WTC11 (cell line): ENCODE data around the gene URB1.

ENCODE experiments used
- ETV6 ChIP-seq: sonication (generic); formaldehyde crosslinking; IDR thresholded peaks from 2 replicates; pipeline ENCODE4 v1.8.1; 2022; ENCODE audit warnings: mild to moderate bottlenecking, missing genetic modification reagents
- GABPB1 ChIP-seq: sonication (generic); formaldehyde crosslinking; IDR thresholded peaks from 2 replicates; pipeline ENCODE4 v1.8.1; 2023; ENCODE audit warnings: mild to moderate bottlenecking, missing genetic modification reagents
- JUN ChIP-seq: sonication (generic); formaldehyde crosslinking; IDR thresholded peaks from 2 replicates; pipeline ENCODE4 v1.8.0; 2023; ENCODE audit warnings: mild to moderate bottlenecking, missing genetic modification reagents
- NR3C1 ChIP-seq: sonication (generic); formaldehyde crosslinking; conservative IDR thresholded peaks from 2 replicates; pipeline ENCODE4 v1.8.1; 2023; ENCODE audit warnings: low read depth, mild to moderate bottlenecking, missing genetic modification reagents
- SP1 ChIP-seq: sonication (generic); formaldehyde crosslinking; conservative IDR thresholded peaks from 2 replicates; pipeline ENCODE4 v1.8.1; 2022; ENCODE audit warnings: missing genetic modification reagents
- TCF7 ChIP-seq: sonication (generic); formaldehyde crosslinking; IDR thresholded peaks from 2 replicates; pipeline ENCODE4 v1.8.0; 2022; ENCODE audit warnings: mild to moderate bottlenecking, low read depth, missing genetic modification reagents, moderate library complexity
- TEAD1 ChIP-seq: sonication (generic); formaldehyde crosslinking; IDR thresholded peaks from 2 replicates; pipeline ENCODE4 v1.8.0; 2022; ENCODE audit warnings: mild to moderate bottlenecking, missing genetic modification reagents
- ZNF416 ChIP-seq: fragments of 250-450 bp; sonication (Bioruptor Pico); IDR thresholded peaks from 2 replicates; pipeline ENCODE4 v1.9.0; 2021; ENCODE audit warnings: mild to moderate bottlenecking, inconsistent platforms
- TF ChIP-seq, protein P1 (sequence below): fragments of 200-600 bp; IDR thresholded peaks from 2 replicates; pipeline ENCODE4 v1.8.0; 2022; ENCODE audit warnings: antibody characterized with exemption
- TF ChIP-seq, protein P2 (sequence below): sonication (generic); formaldehyde crosslinking; IDR thresholded peaks from 2 replicates; pipeline ENCODE4 v1.8.1; 2022; ENCODE audit warnings: mild to moderate bottlenecking, missing genetic modification reagents, moderate library complexity, borderline replicate concordance
- TF ChIP-seq, protein P3 (sequence below): sonication (generic); formaldehyde crosslinking; IDR thresholded peaks from 2 replicates; pipeline ENCODE4 v1.8.1; 2023; ENCODE audit warnings: mild to moderate bottlenecking, missing genetic modification reagents
- TF ChIP-seq, protein P4 (sequence below): sonication (generic); formaldehyde crosslinking; IDR thresholded peaks from 2 replicates; pipeline ENCODE4 v1.8.1; 2023; ENCODE audit warnings: mild to moderate bottlenecking, missing genetic modification reagents, moderate library complexity

DNA sequence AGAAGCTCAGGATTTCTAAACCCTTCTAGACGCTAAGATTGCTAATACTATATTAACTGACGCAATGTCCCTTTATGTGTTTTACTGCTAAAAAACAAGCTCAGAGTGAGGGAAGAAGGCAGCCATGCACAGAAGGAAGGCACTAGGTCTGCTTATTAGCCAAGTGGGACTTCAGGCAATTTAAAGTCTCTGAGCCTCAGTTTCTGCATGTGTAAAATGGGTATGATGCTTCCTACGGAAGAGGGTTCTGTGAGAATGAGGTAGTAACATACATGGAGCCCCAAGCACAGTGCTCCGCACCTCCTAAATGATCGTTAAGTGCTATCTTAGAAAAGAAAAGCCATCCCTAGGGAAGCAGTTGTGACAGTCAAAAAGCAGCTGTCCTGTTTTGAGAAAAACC, 130.9 kb downstream of the URB1 start:
- TF ChIP-seq, protein P1, sequence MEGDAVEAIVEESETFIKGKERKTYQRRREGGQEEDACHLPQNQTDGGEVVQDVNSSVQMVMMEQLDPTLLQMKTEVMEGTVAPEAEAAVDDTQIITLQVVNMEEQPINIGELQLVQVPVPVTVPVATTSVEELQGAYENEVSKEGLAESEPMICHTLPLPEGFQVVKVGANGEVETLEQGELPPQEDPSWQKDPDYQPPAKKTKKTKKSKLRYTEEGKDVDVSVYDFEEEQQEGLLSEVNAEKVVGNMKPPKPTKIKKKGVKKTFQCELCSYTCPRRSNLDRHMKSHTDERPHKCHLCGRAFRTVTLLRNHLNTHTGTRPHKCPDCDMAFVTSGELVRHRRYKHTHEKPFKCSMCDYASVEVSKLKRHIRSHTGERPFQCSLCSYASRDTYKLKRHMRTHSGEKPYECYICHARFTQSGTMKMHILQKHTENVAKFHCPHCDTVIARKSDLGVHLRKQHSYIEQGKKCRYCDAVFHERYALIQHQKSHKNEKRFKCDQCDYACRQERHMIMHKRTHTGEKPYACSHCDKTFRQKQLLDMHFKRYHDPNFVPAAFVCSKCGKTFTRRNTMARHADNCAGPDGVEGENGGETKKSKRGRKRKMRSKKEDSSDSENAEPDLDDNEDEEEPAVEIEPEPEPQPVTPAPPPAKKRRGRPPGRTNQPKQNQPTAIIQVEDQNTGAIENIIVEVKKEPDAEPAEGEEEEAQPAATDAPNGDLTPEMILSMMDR = no peak
- no peak for TF ChIP-seq ETV6 (CRISPR knock-in tag)
- TF ChIP-seq, protein P2, sequence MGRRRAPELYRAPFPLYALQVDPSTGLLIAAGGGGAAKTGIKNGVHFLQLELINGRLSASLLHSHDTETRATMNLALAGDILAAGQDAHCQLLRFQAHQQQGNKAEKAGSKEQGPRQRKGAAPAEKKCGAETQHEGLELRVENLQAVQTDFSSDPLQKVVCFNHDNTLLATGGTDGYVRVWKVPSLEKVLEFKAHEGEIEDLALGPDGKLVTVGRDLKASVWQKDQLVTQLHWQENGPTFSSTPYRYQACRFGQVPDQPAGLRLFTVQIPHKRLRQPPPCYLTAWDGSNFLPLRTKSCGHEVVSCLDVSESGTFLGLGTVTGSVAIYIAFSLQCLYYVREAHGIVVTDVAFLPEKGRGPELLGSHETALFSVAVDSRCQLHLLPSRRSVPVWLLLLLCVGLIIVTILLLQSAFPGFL (CRISPR knock-in tag) = no peak
- TF ChIP-seq GABPB1 = no peak
- no peak for TF ChIP-seq SP1
- no peak for TF ChIP-seq TEAD1 (CRISPR knock-in tag)
- no peak for TF ChIP-seq TCF7 (CRISPR knock-in tag)
- no peak for TF ChIP-seq JUN (CRISPR knock-in tag)
- TF ChIP-seq, protein P3, sequence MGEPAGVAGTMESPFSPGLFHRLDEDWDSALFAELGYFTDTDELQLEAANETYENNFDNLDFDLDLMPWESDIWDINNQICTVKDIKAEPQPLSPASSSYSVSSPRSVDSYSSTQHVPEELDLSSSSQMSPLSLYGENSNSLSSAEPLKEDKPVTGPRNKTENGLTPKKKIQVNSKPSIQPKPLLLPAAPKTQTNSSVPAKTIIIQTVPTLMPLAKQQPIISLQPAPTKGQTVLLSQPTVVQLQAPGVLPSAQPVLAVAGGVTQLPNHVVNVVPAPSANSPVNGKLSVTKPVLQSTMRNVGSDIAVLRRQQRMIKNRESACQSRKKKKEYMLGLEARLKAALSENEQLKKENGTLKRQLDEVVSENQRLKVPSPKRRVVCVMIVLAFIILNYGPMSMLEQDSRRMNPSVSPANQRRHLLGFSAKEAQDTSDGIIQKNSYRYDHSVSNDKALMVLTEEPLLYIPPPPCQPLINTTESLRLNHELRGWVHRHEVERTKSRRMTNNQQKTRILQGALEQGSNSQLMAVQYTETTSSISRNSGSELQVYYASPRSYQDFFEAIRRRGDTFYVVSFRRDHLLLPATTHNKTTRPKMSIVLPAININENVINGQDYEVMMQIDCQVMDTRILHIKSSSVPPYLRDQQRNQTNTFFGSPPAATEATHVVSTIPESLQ (CRISPR knock-in tag) = no peak
- TF ChIP-seq, protein P4, sequence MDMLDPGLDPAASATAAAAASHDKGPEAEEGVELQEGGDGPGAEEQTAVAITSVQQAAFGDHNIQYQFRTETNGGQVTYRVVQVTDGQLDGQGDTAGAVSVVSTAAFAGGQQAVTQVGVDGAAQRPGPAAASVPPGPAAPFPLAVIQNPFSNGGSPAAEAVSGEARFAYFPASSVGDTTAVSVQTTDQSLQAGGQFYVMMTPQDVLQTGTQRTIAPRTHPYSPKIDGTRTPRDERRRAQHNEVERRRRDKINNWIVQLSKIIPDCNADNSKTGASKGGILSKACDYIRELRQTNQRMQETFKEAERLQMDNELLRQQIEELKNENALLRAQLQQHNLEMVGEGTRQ (CRISPR knock-in tag) = no peak
- TF ChIP-seq NR3C1 (CRISPR knock-in tag) = no peak
- no peak for TF ChIP-seq ZNF416
